Stimulated activated CD8-positive, alpha-beta memory T cell treated with anti-CD3 and anti-CD28 coated beads, Interleukin-12 subunit alpha, Interleukin-12 subunit beta, amount 100 ng/mL, for 4 hours (primary cell): ENCODE results near the gene NSMCE1.
"Not testable (repeated sequence)": the region's sequence is repeated elsewhere in the genome, so short reads cannot be mapped to it uniquely, and the experiment has no call there.

Experiments used
- DNase-seq: peaks from one replicate; pipeline ENCODE4 v3.0.0-alpha.2; 2020; ENCODE audit warnings: low read depth

Gene NSMCE1

GRCh38 chr16:27269300-27270150, 953 bp upstream of the NSMCE1 start:
- DNase-seq, result no peak

DNA sequence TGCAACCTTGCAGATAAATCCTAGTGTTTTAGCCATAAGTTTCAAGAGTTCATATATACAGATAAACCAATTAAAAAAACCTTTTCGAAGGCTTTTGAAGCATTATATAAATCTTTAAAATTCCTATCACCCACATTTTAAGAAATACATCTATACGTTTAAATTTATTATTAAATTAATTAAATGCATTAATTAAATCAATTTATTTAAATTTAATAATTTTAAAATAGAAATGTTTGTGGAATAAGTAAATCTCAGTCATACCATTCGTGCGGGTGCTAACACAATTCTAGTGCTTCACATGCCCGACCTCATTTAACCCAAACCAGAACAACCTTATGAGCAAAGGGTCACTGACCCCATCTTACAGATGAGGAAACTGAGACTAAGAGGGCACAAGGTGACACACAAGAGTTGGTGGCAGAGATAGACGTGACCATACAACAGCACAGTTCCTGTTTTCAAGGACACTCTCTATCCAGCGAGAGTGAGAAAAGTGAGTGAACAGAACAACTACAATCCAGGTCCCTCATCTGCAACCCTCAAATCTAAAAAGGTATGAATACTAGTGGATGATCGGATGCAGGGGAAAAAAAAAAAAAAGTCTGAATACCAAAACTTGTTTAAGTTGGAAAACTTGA, 1.4 kb downstream of the NSMCE1 start:
- no peak for DNase-seq

DNA sequence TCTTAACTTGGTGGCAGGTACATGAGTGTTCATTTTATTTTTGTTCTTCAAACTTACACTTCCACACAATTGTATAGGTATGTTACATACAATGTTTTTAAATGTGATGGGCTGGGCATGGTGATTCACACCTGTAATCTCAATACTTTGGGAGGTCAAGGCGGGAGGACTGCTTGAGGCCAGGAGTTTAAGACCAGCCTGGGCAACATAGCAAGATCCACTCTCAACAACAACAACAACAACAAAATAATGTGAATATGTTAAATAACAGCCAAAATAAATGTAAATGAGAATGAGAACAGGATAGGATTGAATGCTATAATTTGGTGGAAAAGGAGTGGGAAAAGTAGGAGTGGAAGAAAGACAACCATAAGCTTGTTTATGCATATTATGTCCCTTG, 2.6 kb downstream of the NSMCE1 start:
- no peak for DNase-seq

DNA sequence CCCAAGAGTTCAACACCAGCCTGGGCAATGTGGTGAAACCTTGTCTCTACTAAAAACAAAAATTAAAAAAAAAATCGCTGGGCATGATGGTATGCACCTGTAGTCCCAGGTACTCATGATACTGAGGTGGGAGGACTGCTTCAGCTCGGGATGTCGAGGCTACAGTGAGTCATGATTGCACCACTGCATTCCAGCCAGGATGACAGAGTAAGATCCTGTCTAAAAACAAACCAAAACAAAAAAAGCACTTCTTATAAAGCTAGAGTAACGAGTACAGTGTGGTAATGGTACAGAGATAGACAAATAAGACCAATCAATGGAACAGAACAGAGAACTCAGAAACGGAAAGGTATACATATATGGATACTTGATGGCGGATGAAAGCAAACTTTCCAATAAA, 4.4 kb downstream of the NSMCE1 start:
- DNase-seq, result no peak

- DNase-seq, result not testable (repeated sequence)
Measured at GRCh38 chr16:27262904-27263423, 5.6 kb downstream of the NSMCE1 start.

- no peak for DNase-seq
Measured at GRCh38 chr16:27259710-27260109, 8.9 kb downstream of the NSMCE1 start.

DNA sequence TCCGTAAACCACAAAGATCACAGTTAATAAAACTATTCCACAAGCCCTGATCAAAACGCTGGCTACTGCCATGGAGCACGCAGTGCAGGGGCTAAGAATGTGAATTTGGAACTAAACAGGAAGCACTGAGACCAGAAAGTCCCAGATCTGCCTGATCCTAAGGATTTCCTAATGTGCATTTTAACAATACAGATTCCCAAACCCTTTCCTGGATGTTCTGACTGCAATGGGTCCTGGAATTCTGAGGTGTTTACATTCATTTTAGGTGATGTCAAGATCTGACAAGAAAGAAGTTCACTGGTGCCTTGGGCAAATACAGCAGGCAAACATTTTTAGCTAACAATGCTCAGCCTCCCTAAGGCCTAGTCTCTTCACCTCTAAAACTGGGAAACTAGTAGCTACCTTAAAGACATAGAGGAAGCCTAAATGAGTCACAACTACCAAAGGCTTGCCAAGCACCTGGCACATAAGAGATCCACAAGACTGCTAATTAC, 10.3 kb downstream of the NSMCE1 start:
- DNase-seq, result no peak

DNA sequence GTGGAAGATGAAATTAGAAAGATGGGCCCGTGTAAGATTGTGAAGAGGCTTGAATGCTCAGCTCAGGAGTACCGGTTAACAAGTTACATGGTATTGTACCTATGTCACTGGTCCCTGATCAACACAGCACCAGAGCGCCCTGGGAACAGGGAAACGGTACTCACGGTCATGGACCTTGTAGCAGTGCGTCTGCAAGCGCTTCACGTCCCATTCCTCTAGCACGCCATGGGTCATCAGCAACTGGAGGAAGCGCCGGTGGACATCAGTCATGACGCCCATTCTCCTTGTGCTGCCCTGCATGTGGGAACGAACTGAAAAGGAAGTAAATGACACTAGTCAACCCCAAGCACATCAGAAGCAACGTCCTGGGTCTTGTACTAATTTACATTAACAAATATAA, 11.3 kb downstream of the NSMCE1 start:
- no peak for DNase-seq

DNA sequence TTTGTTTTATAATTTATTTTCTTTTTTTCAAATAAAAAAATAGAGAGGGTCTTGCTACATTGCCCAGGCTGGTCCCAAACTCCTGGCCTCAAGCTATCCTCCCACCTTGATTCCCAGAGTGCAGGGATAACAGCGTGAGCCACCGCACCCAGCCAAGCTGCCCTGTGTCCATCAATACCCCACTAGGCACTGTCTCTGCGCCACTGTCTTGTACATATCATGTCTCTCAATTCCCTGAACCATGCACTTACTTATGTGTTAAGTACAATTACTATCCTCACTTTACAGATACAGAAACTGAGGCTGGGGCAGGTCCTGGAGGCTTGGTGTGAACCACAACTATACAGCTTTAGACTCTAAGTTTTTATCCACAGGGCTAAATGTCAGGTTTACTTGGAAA, 11.7 kb downstream of the NSMCE1 start:
- no peak for DNase-seq

DNA sequence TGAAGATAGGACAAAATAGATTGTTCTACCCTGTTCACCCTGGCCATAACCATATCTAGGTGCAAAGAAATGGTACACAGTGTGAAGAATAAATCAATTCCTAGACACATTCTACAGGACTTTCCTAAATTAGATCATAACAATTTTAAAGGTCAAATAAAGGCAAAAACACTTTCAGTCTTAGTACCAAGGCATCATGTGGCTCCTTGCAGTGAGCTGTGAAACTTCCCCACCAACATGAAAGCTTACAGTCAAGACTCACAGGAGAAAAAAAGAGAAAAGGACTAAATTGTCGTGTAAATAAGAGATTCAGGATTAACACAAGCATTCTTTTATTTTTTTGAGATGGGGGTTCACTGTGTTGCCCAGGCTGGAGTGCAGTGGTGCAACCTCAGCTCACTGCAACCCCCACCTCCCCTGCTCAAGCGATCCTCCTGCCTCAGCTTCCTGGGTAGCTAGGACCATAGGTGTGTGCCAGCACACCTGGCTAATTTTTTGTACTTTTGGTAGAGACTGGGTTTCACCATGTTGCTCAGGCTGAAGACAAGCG, 14.2 kb downstream of the NSMCE1 start:
- no peak for DNase-seq

GRCh38 chr16:27253526-27253930, 15.0 kb downstream of the NSMCE1 start:
- no peak for DNase-seq

DNA sequence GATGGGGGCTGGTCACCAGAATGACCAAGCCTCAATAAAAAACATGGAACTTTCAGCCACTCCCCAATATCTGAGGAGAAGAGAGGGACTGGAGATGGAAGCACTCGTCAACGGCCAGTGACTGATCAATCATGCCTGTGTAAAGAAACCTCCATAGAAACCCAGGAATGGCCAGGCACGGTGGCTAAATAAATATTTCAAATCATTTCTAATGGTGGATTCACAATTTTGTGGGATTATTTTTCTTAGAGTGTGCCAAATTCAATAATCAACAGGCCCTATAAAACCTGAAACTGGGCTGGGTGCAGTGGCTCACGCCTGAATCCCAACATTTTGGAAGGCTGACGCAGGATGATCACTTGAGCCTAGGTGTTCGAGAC, 16.4 kb downstream of the NSMCE1 start:
- DNase-seq, result no peak

GRCh38 chr16:27251541-27252205, 16.9 kb downstream of the NSMCE1 start:
- no peak for DNase-seq

- DNase-seq, result not testable (repeated sequence)
Measured at GRCh38 chr16:27248886-27249285, 19.7 kb downstream of the NSMCE1 start.

DNA sequence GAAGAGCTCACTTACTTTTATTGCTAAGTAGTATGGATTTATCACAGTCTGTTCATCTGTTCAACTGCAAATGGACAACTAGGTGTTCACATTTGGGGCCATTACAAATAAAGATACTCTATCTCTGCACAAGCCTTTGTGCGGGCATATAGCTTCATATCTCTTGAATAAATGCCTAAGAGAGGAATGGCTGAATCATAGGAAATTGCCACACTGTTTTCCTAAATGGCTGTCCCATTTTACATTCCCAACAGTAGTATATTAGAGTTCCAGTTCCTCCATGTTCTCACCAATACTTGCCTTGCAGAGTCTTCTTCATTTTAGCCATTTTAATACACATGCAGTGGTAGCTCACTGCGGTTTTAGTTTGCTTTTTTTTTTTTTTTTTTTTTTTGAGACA, 20.5 kb downstream of the NSMCE1 start:
- no peak for DNase-seq

DNA sequence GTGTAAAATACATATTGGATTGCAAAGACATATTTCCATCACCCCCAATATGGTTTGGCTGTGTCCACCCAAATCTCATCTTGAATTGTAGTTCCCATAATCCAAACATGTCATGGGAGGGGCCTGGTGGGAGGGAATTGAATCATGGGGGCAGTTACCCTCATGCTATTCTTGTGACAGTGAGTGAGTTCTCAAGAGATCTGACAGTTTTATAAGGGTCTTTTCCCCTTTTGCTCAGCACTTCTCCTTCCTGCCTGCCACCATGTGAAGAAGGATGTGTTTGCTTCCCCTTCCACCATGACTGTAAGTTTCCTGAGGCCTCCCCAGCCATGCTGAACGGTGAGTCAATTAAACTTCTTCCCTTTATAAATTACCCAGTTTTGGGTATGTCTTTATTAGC, 21.5 kb downstream of the NSMCE1 start:
- not testable (repeated sequence) for DNase-seq

DNA sequence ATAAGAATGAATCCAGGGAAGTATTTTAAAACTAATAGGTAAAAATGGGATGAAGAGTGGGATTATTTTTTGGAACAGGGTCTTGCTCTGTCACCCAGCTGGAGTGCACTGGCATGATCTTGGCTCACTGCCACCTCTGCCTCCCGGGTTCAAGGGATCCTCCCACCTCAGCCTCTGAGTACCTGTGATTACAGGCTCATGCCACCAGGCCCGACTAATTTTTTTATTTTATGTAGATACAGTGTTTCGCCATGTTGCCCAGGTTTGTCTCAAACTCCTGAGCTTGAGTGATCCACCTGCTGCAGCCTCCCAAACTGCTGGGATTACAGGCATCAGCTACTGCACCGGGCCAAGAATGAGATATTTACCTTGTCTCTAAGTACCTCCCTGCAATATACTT, 22.1 kb downstream of the NSMCE1 start:
- DNase-seq, result no peak

DNA sequence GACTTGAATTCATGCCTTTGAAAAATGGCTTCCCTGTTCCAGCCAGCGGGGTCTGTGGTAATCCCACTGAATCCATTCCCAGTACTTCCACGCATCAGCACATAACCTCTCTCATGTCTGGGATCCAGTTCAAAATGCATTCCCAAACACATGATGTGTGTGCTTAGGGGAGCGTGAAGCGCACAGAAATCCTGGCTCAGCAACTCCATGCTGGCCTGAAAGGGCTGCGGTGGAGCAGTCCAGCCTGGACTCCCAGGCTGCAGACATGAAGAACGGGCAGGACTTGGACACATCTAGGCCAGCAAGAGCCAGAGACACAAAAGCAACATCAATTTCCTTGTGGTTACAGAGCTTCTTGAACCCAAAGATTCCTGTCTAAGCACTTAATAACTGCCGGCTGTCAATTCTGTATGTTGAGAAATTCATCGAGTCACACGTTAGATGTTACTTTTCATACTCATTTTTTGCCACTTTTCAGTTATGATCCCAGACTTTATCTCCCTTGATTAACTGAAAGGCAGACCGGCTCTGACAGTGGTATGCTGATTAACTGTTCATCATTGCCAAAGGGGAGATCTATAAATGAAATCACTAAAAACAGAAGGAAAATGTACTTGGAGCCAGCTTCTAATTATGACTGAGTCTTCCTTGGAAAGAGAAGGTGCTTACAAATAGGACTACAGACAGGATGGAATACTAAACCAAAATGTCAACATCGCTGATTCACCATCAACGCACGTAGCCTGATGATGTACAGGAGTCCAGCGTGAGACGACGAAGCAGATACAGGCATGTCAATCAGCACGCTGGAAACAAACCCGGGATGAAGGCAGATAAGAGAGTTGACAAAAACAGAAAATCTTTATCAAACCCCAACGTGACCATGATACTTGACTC, 23.0 kb downstream of the NSMCE1 start:
- DNase-seq, result no peak

- no peak for DNase-seq
Measured at GRCh38 chr16:27244363-27244755, 24.2 kb downstream of the NSMCE1 start.

- no peak for DNase-seq
Measured at GRCh38 chr16:27243725-27244362, 24.7 kb downstream of the NSMCE1 start.
